T47D (cell line): ENCODE data around the gene RASGRP4.
"Not testable (repeated sequence)": the region's sequence is repeated elsewhere in the genome, so short reads cannot be mapped to it uniquely, and the experiment has no call there.

Experiments used
- DNase-seq, 2 experiments: peaks; one replicate each; pipeline versions ENCODE4 v3.0.0 to v3.0.0-alpha.2; 2011 to 2012; ENCODE audit warnings: low read depth in 1 of 2, low spot score in 1 of 2
- JUND ChIP-seq: IDR thresholded peaks from 2 replicates; pipeline ENCODE4 v1.6.1; 2012; ENCODE audit warnings: low read depth
- in situ Hi-C: cut with HindIII; loops from 2 replicates; pipeline ENCODE4 v1.10.0; 2016; ENCODE audit warnings: low sequenced_read_pairs, low pct_unique_long_range_greater_than_20kb

RASGRP4 gene

DNA sequence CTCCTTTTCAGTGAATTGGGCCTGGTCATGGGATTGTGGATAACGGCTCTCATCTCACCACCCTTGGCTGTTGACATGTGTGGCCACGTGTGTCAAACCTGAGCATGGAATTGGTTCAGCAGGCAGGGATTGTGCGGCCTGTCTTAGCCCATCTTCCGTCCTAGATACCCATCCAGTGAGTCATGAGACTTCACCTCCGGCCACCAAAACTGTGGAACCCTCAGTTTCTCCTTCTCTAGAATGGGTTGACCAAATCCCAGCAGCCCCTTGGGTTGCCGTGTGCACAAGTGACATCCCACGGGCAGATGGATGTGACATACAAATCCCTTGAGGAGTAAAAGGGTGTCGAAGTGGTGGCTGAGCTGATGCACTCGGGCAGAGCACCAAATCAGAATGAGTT lies 44.9 kb downstream of the RASGRP4 start:
- DNase-seq: no peak
- TF ChIP-seq JUND: no peak
- in situ Hi-C loops: no loop called here

DNA sequence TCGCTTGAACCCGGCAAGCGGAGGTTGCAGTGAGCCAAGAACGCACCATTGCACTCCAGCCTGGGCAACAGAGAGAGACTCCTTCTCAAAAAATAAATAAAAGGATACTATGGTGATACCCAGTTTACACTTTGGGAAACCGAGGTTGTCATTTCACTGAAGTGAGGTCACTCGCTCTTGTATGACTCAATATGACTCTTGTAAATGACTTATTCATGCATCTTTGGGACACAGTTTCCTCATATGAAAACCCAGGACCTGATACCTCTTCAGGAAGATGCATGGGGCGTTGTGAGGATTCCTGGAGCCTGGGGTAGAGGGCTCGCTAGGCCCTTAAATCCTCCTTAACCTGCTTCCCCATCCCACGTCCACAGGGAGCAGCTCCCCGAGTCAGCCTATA lies 47.2 kb downstream of the RASGRP4 start:
- TF ChIP-seq JUND: no peak
- in situ Hi-C loops: no loop called here

GRCh38 chr19:38377052-38377451 lies 49.0 kb downstream of the RASGRP4 start:
- no peak for DNase-seq
- TF ChIP-seq JUND: no peak
- in situ Hi-C loops: no loop called here

More for the DNA sequence above, 47.2 kb downstream of the RASGRP4 start:
- no peak for DNase-seq

- in situ Hi-C loops: no loop called here
- TF ChIP-seq JUND: no peak
- no peak for DNase-seq
These were observed 49.4 kb downstream of the RASGRP4 start for GRCh38 chr19:38376576-38376975.

DNA sequence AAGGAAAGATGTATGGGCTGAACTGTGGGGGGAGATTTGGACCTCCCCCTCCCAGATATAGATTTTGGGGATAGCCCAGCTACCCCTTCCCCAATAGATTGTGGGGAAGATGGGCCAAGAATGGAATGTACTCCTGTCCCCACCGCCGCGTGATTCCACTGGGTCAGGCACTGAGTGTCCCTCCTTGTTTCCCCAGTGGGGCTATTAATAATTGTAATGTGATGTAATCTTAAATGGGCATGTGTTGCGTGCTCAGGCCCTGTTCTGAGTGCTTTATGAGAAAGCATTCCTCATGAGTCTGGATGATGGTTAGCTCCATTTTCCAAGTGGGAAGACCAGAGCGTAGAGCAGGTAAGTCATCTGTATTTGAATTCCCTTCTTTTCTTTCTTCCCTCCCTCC lies 50.3 kb downstream of the RASGRP4 start:
- DNase-seq: no peak
- TF ChIP-seq JUND: no peak
- in situ Hi-C loops: no loop called here

- no peak for DNase-seq
- in situ Hi-C loops: no loop called here
- no peak for TF ChIP-seq JUND
These were observed 50.9 kb downstream of the RASGRP4 start for GRCh38 chr19:38375098-38375493.

- in situ Hi-C loops: no loop called here
- peak; percentile 90 to 99 for DNase-seq
- no peak for TF ChIP-seq JUND
These were observed 51.5 kb downstream of the RASGRP4 start, which contains the start of gene PSMD8 for GRCh38 chr19:38374332-38375097. Gene PSMD8, plus strand, starts transcription at chr19:38374571. Its CDS starts 31 bp downstream, at chr19:38374602.

DNA sequence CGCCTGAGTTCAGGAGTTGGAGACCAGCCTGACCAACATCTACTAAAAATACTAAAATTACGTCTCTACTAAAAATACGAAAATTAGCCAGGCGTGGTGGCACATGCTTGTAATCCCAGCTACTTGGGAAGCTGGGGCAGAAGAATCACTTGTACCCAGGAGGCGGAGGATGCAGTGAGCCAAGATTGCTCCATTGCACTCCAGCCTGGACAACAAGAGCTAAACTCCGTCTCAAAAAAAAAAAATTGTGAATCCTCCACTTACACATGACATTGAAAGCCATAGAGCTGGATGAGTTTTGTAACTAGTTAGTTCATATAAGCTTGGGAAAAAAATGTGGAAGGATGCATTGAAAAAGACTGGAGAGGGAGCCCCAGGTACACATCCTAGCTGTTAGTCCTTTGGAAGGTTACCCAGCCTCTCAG lies 52.1 kb downstream of the RASGRP4 start:
- no peak for DNase-seq
- in situ Hi-C loops: no loop called here
- TF ChIP-seq JUND: no peak

GRCh38 chr19:38371081-38371480 lies 54.9 kb downstream of the RASGRP4 start:
- no peak for DNase-seq
- in situ Hi-C loops: no loop called here
- TF ChIP-seq JUND: no peak

- in situ Hi-C loops: no loop called here
- DNase-seq: no peak
- no peak for TF ChIP-seq JUND
These were observed 55.7 kb downstream of the RASGRP4 start for GRCh38 chr19:38370299-38370698.

DNA sequence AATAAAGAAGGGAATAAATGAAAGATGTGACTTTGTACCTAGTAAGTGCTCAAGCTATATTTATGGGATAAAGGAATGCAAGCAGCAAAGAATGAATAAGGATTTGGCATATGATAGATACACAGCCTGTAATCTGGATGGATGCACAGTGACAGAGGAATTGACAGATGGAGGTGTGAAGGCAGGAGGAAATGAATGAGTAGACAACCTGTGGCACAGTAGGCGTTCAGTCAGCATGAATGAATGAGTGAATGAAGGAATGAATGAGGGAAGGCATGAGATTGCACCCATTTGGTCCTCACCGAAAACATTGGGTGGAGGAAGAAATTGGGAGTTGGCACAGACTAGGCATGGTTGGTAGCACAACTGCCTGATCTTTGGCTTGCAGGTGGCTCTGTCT lies 56.4 kb downstream of the RASGRP4 start:
- in situ Hi-C loops: no loop called here

GRCh38 chr19:38367041-38367440 lies 59.0 kb downstream of the RASGRP4 start:
- no peak for TF ChIP-seq JUND
- no peak for DNase-seq
- in situ Hi-C loops: no loop called here

More for the DNA sequence above, 56.4 kb downstream of the RASGRP4 start:
- DNase-seq: no peak
- TF ChIP-seq JUND: no peak

GRCh38 chr19:38362946-38363688 lies 62.9 kb downstream of the RASGRP4 start:
- in situ Hi-C loops, DNase-seq: not testable (repeated sequence)
